ENCODE data around the gene CELSR2.

DNA sequence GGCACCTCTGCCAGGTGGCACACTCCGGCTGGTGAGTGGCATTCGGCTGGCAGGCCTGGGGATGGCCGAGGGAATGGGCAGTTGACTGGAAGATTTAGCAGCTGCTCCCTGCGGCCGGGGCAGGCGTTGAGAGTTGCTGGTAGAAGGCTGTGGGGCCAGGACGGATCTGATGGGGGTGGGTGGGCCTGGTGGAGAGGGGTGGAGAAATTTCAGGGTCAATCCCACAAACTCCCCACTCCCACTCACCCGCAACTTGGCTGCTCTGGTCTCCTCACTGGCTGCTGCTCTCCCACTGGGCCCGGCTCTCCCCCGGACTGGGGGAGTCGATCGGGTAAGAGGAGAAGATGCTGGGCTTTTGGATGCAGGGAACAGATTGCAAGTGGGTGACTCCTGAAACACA is 31.5 kb downstream of the CELSR2 start:
- no peak for TF ChIP-seq TAF1 (IDR thresholded peaks at IDR 0.05; ENCODE audit: low read depth, low read length)
- TF ChIP-seq NRF1 (IDR thresholded peaks at IDR 0.05; ENCODE audit: low read depth, low read length), result no peak
- TF ChIP-seq TBP (IDR thresholded peaks at IDR 0.05; ENCODE audit: low read depth, low read length), result no peak
- TF ChIP-seq JUN (IDR thresholded peaks at IDR 0.05; ENCODE audit: low read depth, low read length), result no peak
- TF ChIP-seq, protein P1, sequence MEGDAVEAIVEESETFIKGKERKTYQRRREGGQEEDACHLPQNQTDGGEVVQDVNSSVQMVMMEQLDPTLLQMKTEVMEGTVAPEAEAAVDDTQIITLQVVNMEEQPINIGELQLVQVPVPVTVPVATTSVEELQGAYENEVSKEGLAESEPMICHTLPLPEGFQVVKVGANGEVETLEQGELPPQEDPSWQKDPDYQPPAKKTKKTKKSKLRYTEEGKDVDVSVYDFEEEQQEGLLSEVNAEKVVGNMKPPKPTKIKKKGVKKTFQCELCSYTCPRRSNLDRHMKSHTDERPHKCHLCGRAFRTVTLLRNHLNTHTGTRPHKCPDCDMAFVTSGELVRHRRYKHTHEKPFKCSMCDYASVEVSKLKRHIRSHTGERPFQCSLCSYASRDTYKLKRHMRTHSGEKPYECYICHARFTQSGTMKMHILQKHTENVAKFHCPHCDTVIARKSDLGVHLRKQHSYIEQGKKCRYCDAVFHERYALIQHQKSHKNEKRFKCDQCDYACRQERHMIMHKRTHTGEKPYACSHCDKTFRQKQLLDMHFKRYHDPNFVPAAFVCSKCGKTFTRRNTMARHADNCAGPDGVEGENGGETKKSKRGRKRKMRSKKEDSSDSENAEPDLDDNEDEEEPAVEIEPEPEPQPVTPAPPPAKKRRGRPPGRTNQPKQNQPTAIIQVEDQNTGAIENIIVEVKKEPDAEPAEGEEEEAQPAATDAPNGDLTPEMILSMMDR (IDR thresholded peaks at IDR 0.05; ENCODE audit: control extremely low read depth in 1 of 3, insufficient read depth in 1 of 3, low read depth in 1 of 3, low read length in 3 of 3), result no peak
- TF ChIP-seq POLR2A (IDR thresholded peaks at IDR 0.05; ENCODE audit: control extremely low read depth in 1 of 2, low read depth in 2 of 2, low read length in 2 of 2), result no peak
- no peak for TF ChIP-seq NANOG (IDR thresholded peaks at IDR 0.05; ENCODE audit: insufficient read depth, low read depth, low read length, poor library complexity, severe bottlenecking)
- TF ChIP-seq YY1 (IDR thresholded peaks at IDR 0.05; ENCODE audit: low read depth, low read length), result no peak
- no peak for TF ChIP-seq CHD1 (IDR thresholded peaks at IDR 0.05; ENCODE audit: low read depth, low read length)
- TF ChIP-seq POLR2AphosphoS5 (IDR thresholded peaks at IDR 0.05; ENCODE audit: low read depth, low read length), result no peak
- TF ChIP-seq PHF8 (conservative IDR thresholded peaks at IDR 0.05; ENCODE audit: low read depth, low read length), result no peak
- TF ChIP-seq EZH2 (IDR thresholded peaks at IDR 0.05; ENCODE audit: low read depth, low read length, severe bottlenecking), result no peak
- no peak for TF ChIP-seq FOSL1 (IDR thresholded peaks at IDR 0.05; ENCODE audit: insufficient read depth, low read depth, low read length)
- TF ChIP-seq TCF12 (IDR thresholded peaks at IDR 0.05; ENCODE audit: low read depth, low read length), result no peak

Data from H1 (cell line).